IgD-negative memory B cell (primary cell): ENCODE measurements around the gene MACROD2. TPM values are rescaled to one million over a fixed set of nuclear protein-coding genes. Genes with fewer than 3 reads are reported as not detected.
"Not testable (repeated sequence)": the region's sequence is repeated elsewhere in the genome, so short reads cannot be mapped to it uniquely, and the experiment has no call there.

Experiments used
- H3K27ac Mint-ChIP-seq, 3 donors: one replicate each; pipeline ENCODE4 v1.8.0; 2020 to 2022; ENCODE audit warnings: mild to moderate bottlenecking in 3 of 3, mixed read lengths in 3 of 3, moderate library complexity in 1 of 3
- H3K27me3 Mint-ChIP-seq: one replicate; pipeline ENCODE4 v1.8.0; 2021; ENCODE audit warnings: mixed read lengths
- H3K36me3 Mint-ChIP-seq: one replicate; pipeline ENCODE4 v1.8.0; 2020; ENCODE audit warnings: mild to moderate bottlenecking, mixed read lengths
- H3K4me1 Mint-ChIP-seq, 3 donors: one replicate each; pipeline ENCODE4 v1.8.0; 2020 to 2022; ENCODE audit warnings: mixed read lengths in 3 of 3, mild to moderate bottlenecking in 1 of 3
- H3K4me3 Mint-ChIP-seq, 4 donors: one replicate each; pipeline ENCODE4 v1.8.0; 2020 to 2022; ENCODE audit warnings: mild to moderate bottlenecking in 4 of 4, mixed read lengths in 4 of 4, moderate library complexity in 3 of 4
- H3K9me3 Mint-ChIP-seq, 3 donors: one replicate each; pipeline ENCODE4 v1.8.0; 2020 to 2021; ENCODE audit warnings: mixed read lengths in 3 of 3, mild to moderate bottlenecking in 1 of 3
- polyA plus RNA-seq: library from polyadenylated mRNA; unstranded; fragments of 300-500 nt; fragmentation: Illumina TruSeq; gene quantifications from one replicate; pipeline ENCODE4 v1.2.3, GENCODE V29; 2021

The MACROD2 gene
- polyA plus RNA-seq, 1 donor from 2014 or later = 1.3 TPM

- H3K27me3 Mint-ChIP-seq = no peaks in the 10 kb centered on the region
- H3K36me3 Mint-ChIP-seq = no peaks in the 10 kb centered on the region
- no peak overlapping the region for H3K4me3 Mint-ChIP-seq
- no peaks in the 10 kb centered on the region for H3K4me1 Mint-ChIP-seq
- no peak overlapping the region for H3K27ac Mint-ChIP-seq
- peaks cover 0 to 2% (median 0%) of the 10 kb centered on the region in 3 donors for H3K9me3 Mint-ChIP-seq
These were observed 38.0 kb downstream of the MACROD2 start for GRCh38 chr20:14033310-14033709.

- H3K27ac Mint-ChIP-seq = no peak overlapping the region
- H3K4me1 Mint-ChIP-seq = no peaks in the 10 kb centered on the region
- H3K36me3 Mint-ChIP-seq = no peaks in the 10 kb centered on the region
- no peaks in the 10 kb centered on the region for H3K9me3 Mint-ChIP-seq
- no peaks in the 10 kb centered on the region for H3K27me3 Mint-ChIP-seq
- no peak overlapping the region for H3K4me3 Mint-ChIP-seq
These were observed 41.3 kb downstream of the MACROD2 start for GRCh38 chr20:14036567-14036966.

GRCh38 chr20:14044712-14045276, 49.5 kb downstream of the MACROD2 start:
- H3K27me3 Mint-ChIP-seq, H3K4me3 Mint-ChIP-seq, H3K27ac Mint-ChIP-seq, H3K9me3 Mint-ChIP-seq, H3K36me3 Mint-ChIP-seq, H3K4me1 Mint-ChIP-seq: not testable (repeated sequence)

- Mint-ChIP-seq H3K4me1 (peaks cover 0 to 2% (median 2%) of the 10 kb centered on the region in 3 donors), H3K27ac (no peak overlapping the region)
These were observed 51.2 kb downstream of the MACROD2 start for GRCh38 chr20:14046534-14046933.

GRCh38 chr20:14049111-14049510, 53.8 kb downstream of the MACROD2 start:
- Mint-ChIP-seq H3K27me3 (no peaks in the 10 kb centered on the region), H3K4me3 (no peak overlapping the region), H3K9me3 (no peaks in the 10 kb centered on the region), H3K36me3 (no peaks in the 10 kb centered on the region), H3K4me1 (peaks cover 0 to 2% (median 2%) of the 10 kb centered on the region in 3 donors), H3K27ac (no peak overlapping the region)

More at GRCh38 chr20:14046534-14046933, 51.2 kb downstream of the MACROD2 start:
- H3K27me3 Mint-ChIP-seq = peaks cover 2% of the 10 kb centered on the region
- peaks cover 2% of the 10 kb centered on the region for H3K36me3 Mint-ChIP-seq
- no peak overlapping the region for H3K4me3 Mint-ChIP-seq
- no peaks in the 10 kb centered on the region for H3K9me3 Mint-ChIP-seq

GRCh38 chr20:14051454-14051853, 56.1 kb downstream of the MACROD2 start:
- no peak overlapping the region for H3K4me3 Mint-ChIP-seq
- peaks cover 0 to 2% (median 2%) of the 10 kb centered on the region in 3 donors for H3K4me1 Mint-ChIP-seq
- no peak overlapping the region for H3K27ac Mint-ChIP-seq
- no peaks in the 10 kb centered on the region for H3K36me3 Mint-ChIP-seq
- H3K27me3 Mint-ChIP-seq = no peaks in the 10 kb centered on the region
- H3K9me3 Mint-ChIP-seq = no peaks in the 10 kb centered on the region

- Mint-ChIP-seq H3K4me3 (no peak overlapping the region), H3K36me3 (no peaks in the 10 kb centered on the region), H3K27me3 (no peaks in the 10 kb centered on the region), H3K4me1 (peaks cover 0 to 2% (median 0%) of the 10 kb centered on the region in 3 donors), H3K27ac (no peak overlapping the region), H3K9me3 (no peaks in the 10 kb centered on the region)
These were observed 59.9 kb downstream of the MACROD2 start for GRCh38 chr20:14055127-14055742.

- Mint-ChIP-seq H3K36me3 (no peaks in the 10 kb centered on the region), H3K4me1 (no peaks in the 10 kb centered on the region), H3K4me3 (no peak overlapping the region), H3K27me3 (no peaks in the 10 kb centered on the region), H3K9me3 (no peaks in the 10 kb centered on the region), H3K27ac (no peak overlapping the region)
These were observed 66.9 kb downstream of the MACROD2 start for GRCh38 chr20:14062171-14062570.

GRCh38 chr20:14062786-14063185, 67.5 kb downstream of the MACROD2 start:
- Mint-ChIP-seq H3K4me1 (no peaks in the 10 kb centered on the region), H3K27ac (no peak overlapping the region), H3K27me3 (no peaks in the 10 kb centered on the region), H3K36me3 (no peaks in the 10 kb centered on the region), H3K4me3 (no peak overlapping the region), H3K9me3 (no peaks in the 10 kb centered on the region)

- Mint-ChIP-seq H3K4me1 (no peaks in the 10 kb centered on the region), H3K27me3 (no peaks in the 10 kb centered on the region), H3K27ac (no peak overlapping the region), H3K4me3 (no peak overlapping the region), H3K9me3 (no peaks in the 10 kb centered on the region), H3K36me3 (no peaks in the 10 kb centered on the region)
These were observed 69.0 kb downstream of the MACROD2 start for GRCh38 chr20:14064333-14064732.

GRCh38 chr20:14064921-14065320, 69.6 kb downstream of the MACROD2 start:
- no peaks in the 10 kb centered on the region for H3K27me3 Mint-ChIP-seq
- no peaks in the 10 kb centered on the region for H3K4me1 Mint-ChIP-seq
- no peak overlapping the region for H3K4me3 Mint-ChIP-seq
- no peaks in the 10 kb centered on the region for H3K36me3 Mint-ChIP-seq
- no peaks in the 10 kb centered on the region for H3K9me3 Mint-ChIP-seq
- H3K27ac Mint-ChIP-seq = no peak overlapping the region

GRCh38 chr20:14065774-14066173, 70.5 kb downstream of the MACROD2 start:
- no peaks in the 10 kb centered on the region for H3K9me3 Mint-ChIP-seq
- H3K4me3 Mint-ChIP-seq = no peak overlapping the region
- H3K27ac Mint-ChIP-seq = no peak overlapping the region
- H3K27me3 Mint-ChIP-seq = no peaks in the 10 kb centered on the region
- H3K36me3 Mint-ChIP-seq = no peaks in the 10 kb centered on the region
- no peaks in the 10 kb centered on the region for H3K4me1 Mint-ChIP-seq

- H3K36me3 Mint-ChIP-seq = no peaks in the 10 kb centered on the region
- H3K9me3 Mint-ChIP-seq = no peaks in the 10 kb centered on the region
- H3K4me3 Mint-ChIP-seq = no peak overlapping the region
- no peak overlapping the region for H3K27ac Mint-ChIP-seq
- no peaks in the 10 kb centered on the region for H3K4me1 Mint-ChIP-seq
- H3K27me3 Mint-ChIP-seq = no peaks in the 10 kb centered on the region
These were observed 72.3 kb downstream of the MACROD2 start for GRCh38 chr20:14067603-14068002.

GRCh38 chr20:14069796-14070195, 74.5 kb downstream of the MACROD2 start:
- no peak overlapping the region for H3K4me3 Mint-ChIP-seq
- H3K27me3 Mint-ChIP-seq = no peaks in the 10 kb centered on the region
- H3K4me1 Mint-ChIP-seq = no peaks in the 10 kb centered on the region
- H3K36me3 Mint-ChIP-seq = no peaks in the 10 kb centered on the region
- no peaks in the 10 kb centered on the region for H3K9me3 Mint-ChIP-seq
- H3K27ac Mint-ChIP-seq = no peak overlapping the region

GRCh38 chr20:14093652-14094051, 98.3 kb downstream of the MACROD2 start:
- no peak overlapping the region for H3K27ac Mint-ChIP-seq
- no peak overlapping the region for H3K4me3 Mint-ChIP-seq
- H3K27me3 Mint-ChIP-seq = no peaks in the 10 kb centered on the region
- no peaks in the 10 kb centered on the region for H3K36me3 Mint-ChIP-seq
- H3K9me3 Mint-ChIP-seq = no peaks in the 10 kb centered on the region
- H3K4me1 Mint-ChIP-seq = no peaks in the 10 kb centered on the region

GRCh38 chr20:14098261-14098660, 102.9 kb downstream of the MACROD2 start:
- no peaks in the 10 kb centered on the region for H3K4me1 Mint-ChIP-seq
- H3K27me3 Mint-ChIP-seq = no peaks in the 10 kb centered on the region
- no peak overlapping the region for H3K27ac Mint-ChIP-seq
- no peaks in the 10 kb centered on the region for H3K36me3 Mint-ChIP-seq
- H3K9me3 Mint-ChIP-seq = no peaks in the 10 kb centered on the region
- no peak overlapping the region for H3K4me3 Mint-ChIP-seq
